AG10803 (cell line): ENCODE measurements around the gene AGBL1.

Experiments used
- DNase-seq: peaks from one replicate; pipeline ENCODE4 v3.0.0; 2010; ENCODE audit warnings: low read depth
- H3K4me3 ChIP-seq: 2 replicates; pipeline ENCODE4 v1.5.1; 2011; ENCODE audit warnings: mild to moderate bottlenecking, low read length, control low read depth
- TF ChIP-seq, protein P1 (sequence below): conservative IDR thresholded peaks from 2 replicates; pipeline ENCODE4 v1.5.1; 2011; ENCODE audit warnings: mild to moderate bottlenecking, low read length, control low read depth, inconsistent platforms

Gene AGBL1

DNA sequence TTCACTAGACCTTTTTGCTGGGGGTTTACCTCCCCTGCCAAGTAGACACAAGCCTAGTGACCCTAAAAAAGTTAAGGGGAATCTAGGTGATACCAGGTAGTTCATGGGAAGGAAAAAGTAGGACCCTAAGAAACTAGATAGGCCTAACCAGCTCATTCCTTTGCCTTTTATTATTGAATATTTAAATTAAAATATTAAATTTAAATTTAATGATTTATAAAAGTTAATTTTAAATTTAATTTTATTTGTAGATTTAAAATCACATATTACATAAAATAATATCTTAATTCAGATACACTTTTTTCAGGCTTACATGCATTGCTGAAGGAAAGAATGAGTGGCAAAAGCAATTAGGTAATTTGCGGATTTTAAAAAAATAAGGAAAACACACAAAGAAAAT, 584.9 kb downstream of the AGBL1 start:
- no peak overlapping the region for H3K4me3 ChIP-seq
- no peak for DNase-seq
- TF ChIP-seq, protein P1, sequence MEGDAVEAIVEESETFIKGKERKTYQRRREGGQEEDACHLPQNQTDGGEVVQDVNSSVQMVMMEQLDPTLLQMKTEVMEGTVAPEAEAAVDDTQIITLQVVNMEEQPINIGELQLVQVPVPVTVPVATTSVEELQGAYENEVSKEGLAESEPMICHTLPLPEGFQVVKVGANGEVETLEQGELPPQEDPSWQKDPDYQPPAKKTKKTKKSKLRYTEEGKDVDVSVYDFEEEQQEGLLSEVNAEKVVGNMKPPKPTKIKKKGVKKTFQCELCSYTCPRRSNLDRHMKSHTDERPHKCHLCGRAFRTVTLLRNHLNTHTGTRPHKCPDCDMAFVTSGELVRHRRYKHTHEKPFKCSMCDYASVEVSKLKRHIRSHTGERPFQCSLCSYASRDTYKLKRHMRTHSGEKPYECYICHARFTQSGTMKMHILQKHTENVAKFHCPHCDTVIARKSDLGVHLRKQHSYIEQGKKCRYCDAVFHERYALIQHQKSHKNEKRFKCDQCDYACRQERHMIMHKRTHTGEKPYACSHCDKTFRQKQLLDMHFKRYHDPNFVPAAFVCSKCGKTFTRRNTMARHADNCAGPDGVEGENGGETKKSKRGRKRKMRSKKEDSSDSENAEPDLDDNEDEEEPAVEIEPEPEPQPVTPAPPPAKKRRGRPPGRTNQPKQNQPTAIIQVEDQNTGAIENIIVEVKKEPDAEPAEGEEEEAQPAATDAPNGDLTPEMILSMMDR = no peak

DNA sequence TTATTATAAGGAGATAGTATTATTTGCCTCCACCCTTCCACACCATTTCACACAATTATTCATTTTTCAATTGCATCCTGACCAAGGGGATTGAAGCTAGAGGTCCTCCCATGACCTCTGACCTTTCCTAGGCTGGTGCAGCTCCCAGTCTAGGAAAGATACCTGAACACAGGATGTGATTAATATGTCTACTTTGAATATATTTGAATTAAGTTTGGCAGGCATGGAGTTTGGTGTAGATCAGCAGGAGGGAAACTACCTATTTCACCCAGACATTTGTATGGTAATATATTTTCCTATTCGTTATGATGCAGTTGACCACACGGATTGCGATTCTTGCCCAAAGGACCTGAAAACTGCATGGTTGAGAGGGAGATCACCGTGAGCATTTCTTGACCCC, 596.3 kb downstream of the AGBL1 start:
- DNase-seq = no peak
- no peak overlapping the region for H3K4me3 ChIP-seq
- TF ChIP-seq, protein P1 = no peak

DNA sequence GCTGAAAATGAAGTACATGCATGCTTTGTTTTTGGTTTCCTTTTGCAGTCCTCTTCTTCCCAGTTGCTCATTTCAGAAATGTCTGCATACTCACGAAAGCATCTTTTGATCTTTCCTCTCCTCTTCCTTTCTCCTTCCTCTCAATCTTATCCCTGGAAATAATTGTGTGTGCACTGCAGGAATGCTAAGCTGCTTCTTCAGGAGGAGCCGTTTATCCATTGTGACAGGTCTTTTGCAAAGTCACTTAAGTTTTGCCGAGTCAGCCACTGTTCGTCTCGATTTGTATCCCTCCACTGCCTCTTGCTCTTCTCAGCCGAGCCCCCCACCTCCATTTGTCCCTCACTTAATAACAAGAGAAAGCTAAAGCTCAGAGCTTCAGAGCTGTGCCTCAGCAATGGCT, 597.6 kb downstream of the AGBL1 start:
- DNase-seq = no peak
- TF ChIP-seq, protein P1 = no peak
- H3K4me3 ChIP-seq = no peak overlapping the region

DNA sequence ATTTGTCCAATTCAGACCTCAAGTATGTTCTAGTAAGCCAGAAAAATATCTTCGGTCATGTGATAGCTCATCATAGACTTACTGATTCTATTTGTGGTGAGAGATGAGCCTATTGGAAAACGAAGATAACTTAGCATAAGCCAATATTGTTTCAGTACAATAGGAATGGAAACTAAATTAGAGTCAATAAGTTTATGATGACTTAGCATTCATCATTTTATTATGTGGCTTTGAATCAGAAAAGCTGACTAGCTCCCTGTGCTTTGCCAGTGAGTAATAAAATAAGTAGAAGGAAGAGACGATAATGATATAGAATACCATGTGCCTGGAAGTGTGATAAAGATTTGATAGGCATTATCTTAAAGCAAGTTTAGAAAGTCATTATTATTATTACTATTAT, 605.6 kb downstream of the AGBL1 start:
- no peak for DNase-seq
- H3K4me3 ChIP-seq = no peak overlapping the region
- TF ChIP-seq, protein P1 = no peak

DNA sequence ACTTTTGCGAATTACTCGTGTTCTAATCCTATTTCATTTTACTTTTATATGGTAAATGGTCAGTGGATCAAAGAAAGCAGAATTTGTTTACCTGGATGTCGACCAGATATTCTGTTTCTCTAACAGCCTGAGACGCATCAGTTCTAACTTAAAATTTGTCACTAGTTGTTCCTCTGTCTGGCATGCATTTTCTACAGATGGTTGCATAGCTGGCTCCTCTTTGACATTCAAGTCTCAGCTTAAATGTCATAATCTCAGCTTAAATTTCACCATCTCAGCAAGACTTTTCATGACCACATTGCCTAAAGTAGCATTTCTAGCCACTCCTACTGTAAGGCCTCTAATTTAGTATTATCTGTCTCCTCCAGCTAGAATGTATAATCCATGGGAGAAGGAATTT, 609.3 kb downstream of the AGBL1 start:
- H3K4me3 ChIP-seq = no peak overlapping the region
- TF ChIP-seq, protein P1 = no peak
- DNase-seq = no peak

DNA sequence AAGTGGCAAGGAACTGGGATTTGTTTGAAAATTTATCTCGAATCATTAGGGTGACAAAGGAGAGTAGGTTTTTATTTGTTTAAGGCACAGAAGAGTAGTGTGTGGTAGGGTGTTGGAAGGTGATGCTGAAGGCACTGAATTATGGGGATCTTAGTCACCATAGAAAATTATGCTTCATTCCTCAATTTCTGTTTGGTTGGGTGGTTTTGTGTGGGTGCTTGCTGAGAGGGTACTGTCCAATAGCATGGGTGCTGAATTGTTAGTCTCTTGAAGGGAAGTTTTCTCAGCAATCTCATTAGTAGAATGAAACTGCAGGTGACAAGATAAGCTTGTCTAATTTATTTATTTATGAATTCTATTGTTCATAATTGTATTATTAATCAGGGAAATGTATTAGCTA, 610.9 kb downstream of the AGBL1 start:
- DNase-seq = no peak
- TF ChIP-seq, protein P1 = no peak
- no peak overlapping the region for H3K4me3 ChIP-seq

DNA sequence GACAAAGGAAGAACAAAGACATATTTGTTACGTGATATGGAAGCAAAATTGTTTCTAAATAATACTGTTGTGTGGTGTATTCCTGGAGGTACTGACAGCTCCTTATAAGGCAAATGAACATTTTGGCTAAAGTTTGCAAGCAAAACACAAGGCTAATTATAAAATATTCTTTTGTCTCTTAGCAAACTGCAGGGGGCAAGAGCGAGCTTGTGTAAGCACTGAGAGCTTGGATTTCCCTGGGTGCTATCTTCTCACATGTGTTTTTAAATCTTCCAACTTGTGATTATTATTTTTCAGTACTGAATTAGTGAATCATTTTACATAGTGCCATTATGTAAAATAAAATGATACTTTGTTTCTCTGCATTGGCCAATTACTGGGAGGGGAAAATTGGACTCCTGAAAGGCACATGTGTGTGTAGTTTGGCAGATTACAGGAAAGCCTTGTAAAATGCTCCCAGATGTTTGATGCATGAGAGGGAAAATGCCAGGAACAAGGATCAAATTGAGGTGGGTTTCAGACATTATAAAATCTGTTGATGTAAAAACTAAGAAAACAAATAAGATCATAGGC, 611.5 kb downstream of the AGBL1 start:
- DNase-seq = no peak
- H3K4me3 ChIP-seq = no peak overlapping the region
- TF ChIP-seq, protein P1 = no peak
